K562 (cell line): ENCODE data around the gene HERC3. TPM values are rescaled to one million over a fixed set of nuclear protein-coding genes. Genes with fewer than 3 reads are reported as not detected.

Experiments
- ATF3 ChIP-seq, 2 experiments: fragments of 450-650 bp in 1 of 2; sonication (generic) in 1 of 2; formaldehyde crosslinking in 1 of 2; IDR thresholded peaks in 1 of 2; conservative IDR thresholded peaks in 1 of 2; 2 replicates each; pipeline versions ENCODE4 v1.6.1 to v1.8.1; 2016 to 2023; ENCODE audit warnings: mild to moderate bottlenecking in 2 of 2, moderate library complexity in 2 of 2, inconsistent platforms in 1 of 2, missing genetic modification reagents in 1 of 2
- BRCA1 ChIP-seq, 2 experiments: fragments of 450-650 bp in 1 of 2; sonication (generic) in 1 of 2; formaldehyde crosslinking in 1 of 2; IDR thresholded peaks; 2 replicates each; pipeline versions ENCODE4 v1.5.0 to v1.6.1; 2017 to 2020; ENCODE audit warnings: mild to moderate bottlenecking in 1 of 2, missing genetic modification reagents in 1 of 2
- CHCHD3 ChIP-seq: fragments of 250-450 bp; sonication (Bioruptor Pico); IDR thresholded peaks from 2 replicates; pipeline ENCODE4 v2.1.2; 2022; ENCODE audit warnings: mild to moderate bottlenecking
- CREB1 ChIP-seq, 2 experiments: sonication (generic) in 1 of 2; formaldehyde crosslinking in 1 of 2; IDR thresholded peaks; 2 replicates each; pipeline versions ENCODE4 v1.6.1 to v1.8.0; 2012 to 2022; ENCODE audit warnings: inconsistent platforms in 1 of 2, mild to moderate bottlenecking in 1 of 2, missing genetic modification reagents in 1 of 2, moderate library complexity in 1 of 2
- GMEB1 ChIP-seq: fragments of 250-450 bp; sonication (Bioruptor Pico); IDR thresholded peaks from 2 replicates; pipeline ENCODE4 v1.4.0; 2020; ENCODE audit warnings: mild to moderate bottlenecking
- HNRNPK ChIP-seq: fragments of 200-400 bp; formaldehyde crosslinking; IDR thresholded peaks from one replicate; pipeline ENCODE4 v1.6.1; 2018; ENCODE audit warnings: mild to moderate bottlenecking, low read depth, low read length; ENCODE audit not compliant: poor library complexity, severe bottlenecking
- LARP7 ChIP-seq: fragments of 450-650 bp; IDR thresholded peaks from 2 replicates; pipeline ENCODE4 v1.6.1; 2016
- PRPF4 ChIP-seq: fragments of 200-400 bp; formaldehyde crosslinking; IDR thresholded peaks from one replicate; pipeline ENCODE4 v1.6.1; 2017; ENCODE audit warnings: low read length, low read depth, mild to moderate bottlenecking; ENCODE audit not compliant: insufficient read depth, poor library complexity, severe bottlenecking
- RB1 ChIP-seq: fragments of 450-650 bp; IDR thresholded peaks from 2 replicates; pipeline ENCODE4 v1.6.1; 2017; ENCODE audit warnings: low read depth, mild to moderate bottlenecking
- UBTF ChIP-seq, 2 experiments: IDR thresholded peaks; 2 replicates each; pipeline ENCODE4 v1.6.1; 2012; ENCODE audit warnings: improper control_type of control experiment in 2 of 2, low read depth in 2 of 2, low read length in 2 of 2, borderline replicate concordance in 1 of 2
- polyA plus RNA-seq, 8 experiments: library from polyadenylated mRNA; depleted of rRNA in 4 of 8; stranded (reverse) in 5 of 8; unstranded in 3 of 8; fragments of >200 nt; fragmentation: Nextera tagmentation in 2 of 8; fragmentation: Illumina TruSeq in 1 of 8; extraction: Ambion mirVana in 2 of 8; extraction: Trizol in 1 of 8; gene quantifications; 2 replicates each; pipeline versions ENCODE4 v1.2.1 to v1.2.3, GENCODE V29; 2011 to 2014; ENCODE audit warnings: inconsistent platforms in 1 of 8, missing spikeins in 1 of 8
- total RNA-seq, 7 experiments: library from RNA; depleted of rRNA in 6 of 7; stranded (reverse); fragments of >200 nt in 6 of 7; fragmentation: Illumina TruSeq in 2 of 7; extraction: Trizol in 2 of 7; gene quantifications; 2 replicates each; pipeline versions ENCODE4 v1.2.1 to v1.2.3, GENCODE V29; 2011 to 2021; ENCODE audit warnings: low replicate concordance in 1 of 7
- TF ChIP-seq, protein P1 (sequence below): fragments of 250-450 bp; sonication (Bioruptor Pico); IDR thresholded peaks from 2 replicates; pipeline ENCODE4 v1.4.0; 2020
- TF ChIP-seq, protein P2 (sequence below): fragments of 450-650 bp; formaldehyde crosslinking; IDR thresholded peaks from 2 replicates; pipeline ENCODE4 v1.4.0; 2020; ENCODE audit warnings: mild to moderate bottlenecking, moderate library complexity
- TF ChIP-seq, protein P3 (sequence below): fragments of 450-650 bp; formaldehyde crosslinking; IDR thresholded peaks from 2 replicates; pipeline ENCODE4 v1.4.0; 2022; ENCODE audit warnings: mild to moderate bottlenecking, moderate library complexity
- TF ChIP-seq, protein P4 (sequence below): sonication (generic); formaldehyde crosslinking; IDR thresholded peaks from 2 replicates; pipeline ENCODE4 v1.8.1; 2023; ENCODE audit warnings: mild to moderate bottlenecking, missing genetic modification reagents

The HERC3 gene
- total and polyA plus RNA-seq, 9 of the 15 experiments (the other 6 are each of a cell fraction or from before 2014, with no cell fraction given) = 1.8 to 13.1 (median 7.6) TPM

DNA sequence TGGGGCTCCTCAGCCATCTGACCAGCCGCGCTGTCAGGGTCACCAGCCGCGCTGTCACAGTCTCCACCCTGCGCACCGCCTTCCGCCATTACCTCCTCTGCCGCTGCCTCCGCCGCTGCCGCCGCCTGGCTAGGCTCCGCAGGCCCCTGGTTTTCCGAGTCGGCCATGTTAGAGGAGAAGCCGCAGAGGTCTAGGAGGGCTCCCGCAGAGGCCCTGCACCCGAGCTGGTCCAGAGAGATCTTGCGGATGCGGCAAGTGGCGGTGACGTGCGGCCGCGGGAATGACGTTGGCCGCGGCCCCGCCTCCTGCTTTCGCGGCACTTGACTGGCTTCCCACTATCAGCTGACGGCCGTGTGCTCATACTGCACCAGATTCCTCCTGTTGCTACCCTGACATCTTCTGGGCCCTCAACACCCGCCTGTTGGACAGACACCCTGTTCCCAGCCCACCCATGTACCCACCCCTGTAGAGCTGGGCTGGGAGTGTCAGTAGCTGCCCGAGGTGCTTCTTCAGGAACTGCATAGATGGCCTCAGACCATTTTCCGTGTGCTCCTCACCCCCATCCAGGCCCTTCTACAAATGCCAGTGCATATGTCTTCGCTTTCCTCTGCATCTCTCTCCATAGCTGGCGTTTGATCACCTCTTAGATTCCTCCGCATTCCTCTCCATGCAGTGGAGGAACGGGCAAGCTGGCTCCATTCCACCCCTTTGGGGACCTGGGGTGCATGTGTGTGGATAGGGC lies 105.5 kb downstream of the HERC3 start, which contains the start of gene NAP1L5 (continued):
- TF ChIP-seq PRPF4 = no peak
- TF ChIP-seq, protein P1, sequence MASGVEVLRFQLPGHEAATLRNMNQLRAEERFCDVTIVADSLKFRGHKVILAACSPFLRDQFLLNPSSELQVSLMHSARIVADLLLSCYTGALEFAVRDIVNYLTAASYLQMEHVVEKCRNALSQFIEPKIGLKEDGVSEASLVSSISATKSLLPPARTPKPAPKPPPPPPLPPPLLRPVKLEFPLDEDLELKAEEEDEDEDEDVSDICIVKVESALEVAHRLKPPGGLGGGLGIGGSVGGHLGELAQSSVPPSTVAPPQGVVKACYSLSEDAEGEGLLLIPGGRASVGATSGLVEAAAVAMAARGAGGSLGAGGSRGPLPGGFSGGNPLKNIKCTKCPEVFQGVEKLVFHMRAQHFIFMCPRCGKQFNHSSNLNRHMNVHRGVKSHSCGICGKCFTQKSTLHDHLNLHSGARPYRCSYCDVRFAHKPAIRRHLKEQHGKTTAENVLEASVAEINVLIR (CRISPR knock-in tag) = peak; percentile 28; the same call in 1 of the 2 replicates
- no peak for TF ChIP-seq LARP7
- no peak for TF ChIP-seq RB1
- no peak for TF ChIP-seq BRCA1 (IDR thresholded peaks at IDR 0.05)
- TF ChIP-seq BRCA1 (CRISPR knock-in tag; IDR thresholded peaks at IDR 0.05) = no peak
- TF ChIP-seq UBTF (IDR thresholded peaks at IDR 0.05; ENCODE audit: borderline replicate concordance in 1 of 2, low read depth in 2 of 2, low read length in 2 of 2) = no peak
- peak; percentile 87 for TF ChIP-seq CREB1 (IDR thresholded peaks at IDR 0.05)
- TF ChIP-seq CREB1 (CRISPR knock-in tag; IDR thresholded peaks at IDR 0.05) = peak; percentile 81
- TF ChIP-seq, protein P2, sequence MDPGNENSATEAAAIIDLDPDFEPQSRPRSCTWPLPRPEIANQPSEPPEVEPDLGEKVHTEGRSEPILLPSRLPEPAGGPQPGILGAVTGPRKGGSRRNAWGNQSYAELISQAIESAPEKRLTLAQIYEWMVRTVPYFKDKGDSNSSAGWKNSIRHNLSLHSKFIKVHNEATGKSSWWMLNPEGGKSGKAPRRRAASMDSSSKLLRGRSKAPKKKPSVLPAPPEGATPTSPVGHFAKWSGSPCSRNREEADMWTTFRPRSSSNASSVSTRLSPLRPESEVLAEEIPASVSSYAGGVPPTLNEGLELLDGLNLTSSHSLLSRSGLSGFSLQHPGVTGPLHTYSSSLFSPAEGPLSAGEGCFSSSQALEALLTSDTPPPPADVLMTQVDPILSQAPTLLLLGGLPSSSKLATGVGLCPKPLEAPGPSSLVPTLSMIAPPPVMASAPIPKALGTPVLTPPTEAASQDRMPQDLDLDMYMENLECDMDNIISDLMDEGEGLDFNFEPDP (CRISPR knock-in tag) = no peak
- no peak for TF ChIP-seq CHCHD3
- TF ChIP-seq GMEB1 = no peak
- 0 out of 2 replicates have a peak, but pooled peaks have one; percentile 8 for TF ChIP-seq ATF3 (IDR thresholded peaks at IDR 0.05)
- TF ChIP-seq ATF3 (CRISPR knock-in tag; conservative IDR thresholded peaks at IDR 0.05) = no peak
- TF ChIP-seq, protein P3, sequence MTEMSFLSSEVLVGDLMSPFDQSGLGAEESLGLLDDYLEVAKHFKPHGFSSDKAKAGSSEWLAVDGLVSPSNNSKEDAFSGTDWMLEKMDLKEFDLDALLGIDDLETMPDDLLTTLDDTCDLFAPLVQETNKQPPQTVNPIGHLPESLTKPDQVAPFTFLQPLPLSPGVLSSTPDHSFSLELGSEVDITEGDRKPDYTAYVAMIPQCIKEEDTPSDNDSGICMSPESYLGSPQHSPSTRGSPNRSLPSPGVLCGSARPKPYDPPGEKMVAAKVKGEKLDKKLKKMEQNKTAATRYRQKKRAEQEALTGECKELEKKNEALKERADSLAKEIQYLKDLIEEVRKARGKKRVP = no peak
- TF ChIP-seq, protein P4, sequence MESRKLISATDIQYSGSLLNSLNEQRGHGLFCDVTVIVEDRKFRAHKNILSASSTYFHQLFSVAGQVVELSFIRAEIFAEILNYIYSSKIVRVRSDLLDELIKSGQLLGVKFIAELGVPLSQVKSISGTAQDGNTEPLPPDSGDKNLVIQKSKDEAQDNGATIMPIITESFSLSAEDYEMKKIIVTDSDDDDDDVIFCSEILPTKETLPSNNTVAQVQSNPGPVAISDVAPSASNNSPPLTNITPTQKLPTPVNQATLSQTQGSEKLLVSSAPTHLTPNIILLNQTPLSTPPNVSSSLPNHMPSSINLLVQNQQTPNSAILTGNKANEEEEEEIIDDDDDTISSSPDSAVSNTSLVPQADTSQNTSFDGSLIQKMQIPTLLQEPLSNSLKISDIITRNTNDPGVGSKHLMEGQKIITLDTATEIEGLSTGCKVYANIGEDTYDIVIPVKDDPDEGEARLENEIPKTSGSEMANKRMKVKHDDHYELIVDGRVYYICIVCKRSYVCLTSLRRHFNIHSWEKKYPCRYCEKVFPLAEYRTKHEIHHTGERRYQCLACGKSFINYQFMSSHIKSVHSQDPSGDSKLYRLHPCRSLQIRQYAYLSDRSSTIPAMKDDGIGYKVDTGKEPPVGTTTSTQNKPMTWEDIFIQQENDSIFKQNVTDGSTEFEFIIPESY (CRISPR knock-in tag) = peak; percentile 68
- TF ChIP-seq HNRNPK = no peak
